NB4 (cell line): Measurements from ENCODE around the gene LETM1.

ENCODE experiments used
- DNase-seq: peaks from one replicate; pipeline ENCODE4 v3.0.0; 2010; ENCODE audit warnings: low read depth
- H3K4me3 ChIP-seq: one replicate; pipeline ENCODE4 v1.5.1; 2011; ENCODE audit warnings: mild to moderate bottlenecking, low read depth, low read length, moderate library complexity
- CTCF ChIP-seq: IDR thresholded peaks from one replicate; pipeline ENCODE4 v1.5.1; 2012; ENCODE audit warnings: low read depth, low read length
- MAX ChIP-seq: IDR thresholded peaks from 2 replicates; pipeline ENCODE4 v1.6.1; 2011; ENCODE audit warnings: low read depth, low read length
- MYC ChIP-seq: IDR thresholded peaks from 2 replicates; pipeline ENCODE4 v1.6.1; 2011; ENCODE audit warnings: low read depth, low read length
- POLR2A ChIP-seq: IDR thresholded peaks from 2 replicates; pipeline ENCODE4 v1.6.1; 2011; ENCODE audit warnings: mild to moderate bottlenecking; ENCODE audit not compliant: insufficient read length; ENCODE audit errors: extremely low read depth

The LETM1 gene

DNA sequence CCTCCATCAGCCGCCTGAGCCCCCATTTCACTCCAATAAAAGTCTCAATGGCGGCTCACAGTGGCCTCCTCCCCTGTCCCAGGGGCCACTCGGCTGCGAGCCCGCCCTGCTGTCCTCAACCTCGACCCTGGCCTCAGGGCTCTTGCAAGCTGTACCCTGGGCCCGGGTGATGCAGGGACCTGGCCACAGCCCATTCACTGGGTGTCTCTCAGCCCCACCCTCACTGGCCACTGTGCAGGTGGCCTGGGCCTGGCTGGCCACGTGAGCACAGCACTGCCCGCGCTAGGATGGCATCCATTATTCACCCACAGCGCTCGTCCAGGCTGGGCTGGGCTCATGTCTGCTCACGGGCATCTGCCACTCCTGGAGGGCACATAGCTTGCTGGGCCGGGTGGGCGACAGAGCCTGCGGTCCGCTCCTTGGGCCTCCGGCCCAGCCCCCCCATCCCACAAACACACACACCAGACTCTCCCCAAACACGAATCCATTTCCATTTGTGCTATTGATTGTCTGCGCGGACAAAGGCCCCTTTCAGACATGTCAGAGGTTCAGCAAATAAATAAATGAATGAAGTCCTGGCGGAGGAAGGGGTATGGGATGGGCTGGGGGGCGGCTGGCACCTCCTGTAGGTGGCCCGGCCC, 79.3 kb downstream of the LETM1 start:
- TF ChIP-seq MAX: no peak

GRCh38 chr4:1775731-1776500, 80.0 kb downstream of the LETM1 start:
- DNase-seq: peak; percentile 99
- H3K4me3 ChIP-seq: no peak overlapping the region
- TF ChIP-seq POLR2A (no peak), CTCF (no peak), MAX (peak; percentile 74), MYC (peak; percentile 56)

More for the DNA sequence above, 79.3 kb downstream of the LETM1 start:
- no peak overlapping the region for H3K4me3 ChIP-seq
- DNase-seq: no peak

DNA sequence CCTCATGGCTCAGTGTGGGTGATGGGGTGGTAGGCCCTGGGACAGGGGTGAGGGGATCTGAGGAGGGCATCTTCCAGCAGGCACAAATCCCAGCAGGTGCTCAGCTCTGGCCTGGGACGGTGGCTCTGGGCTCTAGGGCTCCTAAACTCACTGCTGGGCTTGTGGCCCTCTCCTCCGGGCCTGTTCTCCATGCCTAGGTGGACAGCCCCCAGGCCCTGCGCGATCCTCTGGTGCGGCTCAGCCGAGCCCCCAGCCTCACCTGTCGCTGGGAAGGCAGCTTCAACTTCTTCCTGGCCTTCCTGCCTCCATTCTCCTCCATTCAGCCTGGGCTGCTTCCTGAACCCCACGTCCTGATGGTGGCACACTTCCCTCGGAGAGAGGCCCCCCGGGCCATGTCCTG, 82.2 kb downstream of the LETM1 start:
- H3K4me3 ChIP-seq: no peak overlapping the region
- TF ChIP-seq CTCF (no peak), POLR2A (no peak), MYC (no peak), MAX (no peak)
- DNase-seq: no peak

- no peak for DNase-seq
Measured at GRCh38 chr4:1772853-1773538, 83.0 kb downstream of the LETM1 start.

DNA sequence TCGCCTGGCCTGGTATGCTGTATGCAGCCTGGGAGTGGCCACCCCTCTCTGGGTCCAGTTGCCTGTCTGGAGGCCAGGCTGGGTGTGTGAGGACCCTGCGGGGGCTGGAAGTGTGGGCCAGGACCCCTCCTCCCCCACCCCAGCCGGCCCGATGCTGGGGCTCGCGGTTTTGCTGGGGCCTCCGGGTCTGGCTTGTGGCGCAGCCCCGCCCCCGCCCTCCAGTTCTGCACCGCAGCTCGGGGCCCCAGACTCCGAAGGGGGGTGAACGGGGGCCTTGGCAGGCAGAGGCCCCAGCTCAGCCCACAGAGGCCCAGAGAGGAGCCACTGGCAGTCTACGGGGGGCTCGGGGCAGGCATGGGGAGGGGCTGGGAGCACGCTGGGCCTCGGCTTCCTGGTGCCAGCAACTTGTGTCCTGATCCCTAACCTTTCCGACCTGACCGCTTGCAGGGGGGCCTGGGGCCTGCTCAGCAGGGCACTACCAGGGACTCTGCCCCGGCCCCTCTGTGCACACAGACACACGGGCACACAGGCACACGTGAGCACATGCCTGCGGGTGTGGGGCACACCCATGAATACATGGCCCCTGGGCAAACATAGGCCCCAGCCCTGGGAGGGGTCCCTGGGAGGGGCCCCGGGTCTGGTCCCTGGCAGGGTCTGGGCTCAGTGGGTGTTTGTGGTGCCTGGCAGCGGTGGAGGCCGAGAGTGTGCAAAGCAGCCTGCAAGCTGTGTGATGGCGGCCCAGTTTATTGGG, 84.2 kb downstream of the LETM1 start:
- DNase-seq: peak; percentile 88
- TF ChIP-seq MYC (no peak; the same call in 1 of the 2 replicates), CTCF (no peak), MAX (no peak), POLR2A (no peak)
- H3K4me3 ChIP-seq: no peak overlapping the region

More at GRCh38 chr4:1772853-1773538, 83.0 kb downstream of the LETM1 start:
- no peak for TF ChIP-seq MAX
- TF ChIP-seq POLR2A: no peak
- no peak for TF ChIP-seq CTCF
- no peak for TF ChIP-seq MYC
- no peak overlapping the region for H3K4me3 ChIP-seq
